Naive thymus-derived CD4-positive, alpha-beta T cell (primary cell): ENCODE measurements around the gene NABP1. TPM values are rescaled to one million over a fixed set of nuclear protein-coding genes. Genes with fewer than 3 reads are reported as not detected.
A peak's percentile ranks its signal among the peaks of the same experiment; 100 is the strongest.

Source experiments
- ATAC-seq: fragments of 150-1000 bp; cut with Tn5 transposase; 2 replicates; pipeline ENCODE4 v1.10.0; 2021; ENCODE audit warnings: mild to moderate bottlenecking, moderate library complexity
- CTCF ChIA-PET: fragments of 350-600 bp; sonication (Branson Sonifier 250); formaldehyde crosslinking; loops from one replicate; lab custom pipeline; 2021; ENCODE audit warnings: antibody characterized with exemption; lab: Charles Lee
- POLR2A ChIA-PET: fragments of 350-600 bp; sonication (Branson Sonifier 250); formaldehyde crosslinking; loops from one replicate; lab custom pipeline; 2021; ENCODE audit warnings: antibody characterized with exemption, inconsistent platforms; lab: Charles Lee
- DNase-seq, 9 donors: peaks; one replicate each; pipeline versions ENCODE4 v3.0.0 to v3.0.0-alpha.2; 2020 to 2022; ENCODE audit warnings: mixed read lengths in 1 of 9
- H3K27ac ChIP-seq: one replicate; pipeline ENCODE4 v1.7.0; 2013; ENCODE audit warnings: mild to moderate bottlenecking, low read depth, low read length, moderate library complexity
- H3K27me3 ChIP-seq, 2 donors: one replicate each; pipeline ENCODE4 v1.7.0; 2013; ENCODE audit warnings: low read length in 2 of 2, mild to moderate bottlenecking in 2 of 2, moderate library complexity in 2 of 2; ENCODE audit not compliant: control insufficient read depth in 2 of 2, insufficient read depth in 2 of 2
- H3K36me3 ChIP-seq, 3 experiments: 1 replicate in 2 of 3; 2 replicates in 1 of 3; pipeline ENCODE4 v1.7.0; 2013; ENCODE audit warnings: low read length in 3 of 3, mild to moderate bottlenecking in 3 of 3, moderate library complexity in 1 of 3; ENCODE audit not compliant: insufficient read depth in 3 of 3, control insufficient read depth in 2 of 3
- H3K4me1 ChIP-seq, 2 donors: one replicate each; pipeline ENCODE4 v1.7.0; 2013; ENCODE audit warnings: low read length in 2 of 2, mild to moderate bottlenecking in 2 of 2, moderate library complexity in 1 of 2; ENCODE audit not compliant: control insufficient read depth in 2 of 2, insufficient read depth in 2 of 2
- H3K4me3 ChIP-seq: 2 replicates; pipeline ENCODE4 v1.7.0; 2013; ENCODE audit warnings: mild to moderate bottlenecking, low read length
- H3K9me3 ChIP-seq, 3 experiments: 1 replicate in 2 of 3; 2 replicates in 1 of 3; pipeline ENCODE4 v1.7.0; 2013; ENCODE audit warnings: low read length in 3 of 3; ENCODE audit not compliant: control insufficient read depth in 2 of 3
- H3K27ac Mint-ChIP-seq, 9 donors: one replicate each; pipeline ENCODE4 v1.8.0; 2020 to 2022; ENCODE audit warnings: mixed read lengths in 9 of 9, mild to moderate bottlenecking in 8 of 9, moderate library complexity in 5 of 9, inconsistent platforms in 2 of 9
- H3K27me3 Mint-ChIP-seq, 5 donors: one replicate each; pipeline ENCODE4 v1.8.0; 2021 to 2022; ENCODE audit warnings: mixed read lengths in 5 of 5, mild to moderate bottlenecking in 1 of 5
- H3K36me3 Mint-ChIP-seq, 5 donors: one replicate each; pipeline ENCODE4 v1.8.0; 2020 to 2022; ENCODE audit warnings: mixed read lengths in 5 of 5, mild to moderate bottlenecking in 3 of 5, inconsistent platforms in 1 of 5
- H3K4me1 Mint-ChIP-seq, 7 donors: one replicate each; pipeline ENCODE4 v1.8.0; 2020 to 2022; ENCODE audit warnings: mixed read lengths in 7 of 7, mild to moderate bottlenecking in 3 of 7, inconsistent platforms in 1 of 7
- H3K4me3 Mint-ChIP-seq, 10 donors: one replicate each; pipeline ENCODE4 v1.8.0; 2020 to 2022; ENCODE audit warnings: mild to moderate bottlenecking in 10 of 10, mixed read lengths in 10 of 10, moderate library complexity in 6 of 10, inconsistent platforms in 2 of 10
- H3K9me3 Mint-ChIP-seq, 11 donors: one replicate each; pipeline ENCODE4 v1.8.0; 2020 to 2022; ENCODE audit warnings: mixed read lengths in 11 of 11, mild to moderate bottlenecking in 4 of 11, inconsistent platforms in 1 of 11, moderate library complexity in 1 of 11
- intact Hi-C, 2 donors: fragments of 100-400 bp; cut with micrococcal nuclease; formaldehyde crosslinking; loops; one replicate each; pipeline ENCODE4 v1.15.1; 2023
- polyA plus RNA-seq, 2 donors: library from polyadenylated mRNA; unstranded; fragments of 300-500 nt; fragmentation: Illumina TruSeq; gene quantifications; one replicate each; pipeline ENCODE4 v1.2.3, GENCODE V29; 2021
- total RNA-seq, 6 experiments: library from RNA in 5 of 6; stranded (reverse) in 5 of 6; gene quantifications; 1 replicate in 5 of 6; 2 replicates in 1 of 6; pipeline ENCODE4 v1.2.3 and lab custom pipeline; 2021 to 2026

NABP1 gene
- total and polyA plus RNA-seq, 7 experiments from 2014 or later: 4.2 to 79.5 (median 48.6) TPM

DNA sequence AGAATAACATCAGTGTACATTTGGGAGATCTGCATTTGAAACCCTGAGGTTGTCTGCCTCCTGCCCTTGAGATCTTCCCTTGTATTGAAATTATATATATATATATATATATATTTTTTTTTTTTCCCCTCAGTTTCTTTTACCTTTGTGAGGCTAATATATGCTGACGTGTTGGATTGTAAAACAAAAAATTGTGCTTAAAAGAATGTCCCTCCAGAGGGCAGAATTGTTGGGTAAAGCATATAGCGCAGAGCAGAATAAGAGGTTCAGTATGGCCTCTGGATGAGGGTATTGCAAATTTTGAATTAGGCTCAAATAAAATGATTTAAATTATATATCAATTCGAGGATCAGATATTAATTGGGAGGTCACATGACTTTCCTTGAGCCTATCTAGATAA, 12.4 kb downstream of the NABP1 start:
- H3K9me3 Mint-ChIP-seq: no peaks in the 10 kb centered on the region
- peaks cover 7 to 22% (median 11%) of the 10 kb centered on the region in 3 experiments for H3K36me3 ChIP-seq
- POLR2A ChIA-PET: interaction anchor here (1.0 kb wide), 1 partner anchor 13 kb away, joined by 5 read pairs; the partner anchor contains the start of gene NABP1
- no peak for DNase-seq
- H3K27ac Mint-ChIP-seq: peak overlapping the region in 4 of 9 donors; percentile 39 to 45 (median 42)
- peaks cover 3 to 11% of the 10 kb centered on the region in 2 donors for H3K4me1 ChIP-seq
- no peak overlapping the region for H3K27ac ChIP-seq
- no peaks in the 10 kb centered on the region for H3K27me3 Mint-ChIP-seq
- H3K9me3 ChIP-seq: no peaks in the 10 kb centered on the region
- peaks cover 4 to 20% (median 15%) of the 10 kb centered on the region in 5 donors for H3K36me3 Mint-ChIP-seq
- CTCF ChIA-PET: interaction anchor here (0.6 to 4.7 kb wide), 2 partner anchors 14 to 124 kb away, joined by 3 to 33 read pairs; no protein-coding TSS in a partner anchor
- intact Hi-C loops: loop anchor here (2.0 to 5.0 kb wide), 3 partner anchors 14 to 638 kb away; no protein-coding TSS in a partner anchor
- no peak for ATAC-seq
- no peak overlapping the region for H3K4me3 ChIP-seq
- no peak overlapping the region for H3K4me3 Mint-ChIP-seq
- no peaks in the 10 kb centered on the region for H3K27me3 ChIP-seq
- H3K4me1 Mint-ChIP-seq: peaks cover 8 to 31% (median 19%) of the 10 kb centered on the region in 7 donors

DNA sequence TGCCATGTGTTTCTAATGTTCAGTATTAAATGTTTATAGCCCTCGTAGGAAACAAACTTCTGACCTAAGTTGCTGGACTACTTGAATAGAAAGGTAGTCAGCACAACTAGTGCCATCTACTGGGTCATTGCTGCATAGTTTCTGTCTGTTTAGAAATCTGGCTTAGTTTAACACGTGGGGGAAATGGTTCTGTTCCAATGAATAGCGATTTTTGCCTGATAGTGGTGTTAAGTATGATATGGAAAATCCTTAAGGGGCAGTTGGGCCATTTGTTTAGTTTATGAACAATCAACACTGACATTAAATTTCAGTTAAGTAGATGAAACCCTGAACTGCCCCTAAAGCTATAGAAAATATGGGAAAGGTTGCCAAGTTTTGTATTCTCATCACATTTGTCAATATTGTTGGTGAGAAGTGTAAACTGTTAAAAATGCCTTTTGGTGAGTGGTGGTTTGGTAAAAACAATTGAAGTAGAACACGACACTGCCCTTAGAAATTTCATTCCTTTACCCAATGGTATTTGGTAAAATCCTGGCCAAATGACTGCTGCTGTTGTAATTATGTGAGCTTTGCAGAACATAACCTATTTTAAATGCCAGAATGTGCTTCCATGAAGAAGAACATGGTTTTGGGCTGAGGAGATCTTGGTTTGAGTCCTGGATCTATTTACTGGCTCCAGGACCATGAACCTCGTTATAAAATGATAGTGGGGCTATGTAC, 13.2 kb downstream of the NABP1 start:
- H3K9me3 Mint-ChIP-seq: no peaks in the 10 kb centered on the region
- peak; percentile 93 for ATAC-seq
- peaks cover 8 to 28% (median 15%) of the 10 kb centered on the region in 7 donors for H3K4me1 Mint-ChIP-seq
- H3K27me3 Mint-ChIP-seq: no peaks in the 10 kb centered on the region
- intact Hi-C loops: loop anchor here (1.0 to 5.0 kb wide), 11 partner anchors 11 to 639 kb away; no protein-coding TSS in a partner anchor
- H3K4me3 ChIP-seq: no peak overlapping the region
- DNase-seq: peak in 7 of 9 donors; percentile 44 to 69 (median 61)
- no peak overlapping the region for H3K4me3 Mint-ChIP-seq
- ChIA-PET POLR2A (interaction anchor here (0.6 to 1.7 kb wide), 5 partner anchors 13 to 125 kb away, joined by 3 to 8 read pairs (median 3); partner anchors contain the start of gene NABP1), CTCF (interaction anchor here (0.6 to 4.7 kb wide), 7 partner anchors 11 to 516 kb away, joined by 3 to 33 read pairs (median 5); no protein-coding TSS in a partner anchor)
- peaks cover 0 to 13% (median 12%) of the 10 kb centered on the region in 3 experiments for H3K36me3 ChIP-seq
- H3K27me3 ChIP-seq: no peaks in the 10 kb centered on the region
- no peaks in the 10 kb centered on the region for H3K9me3 ChIP-seq
- H3K36me3 Mint-ChIP-seq: peaks cover 4 to 21% (median 8%) of the 10 kb centered on the region in 5 donors
- no peak overlapping the region for H3K27ac ChIP-seq
- H3K4me1 ChIP-seq: peaks cover 3 to 11% of the 10 kb centered on the region in 2 donors
- peak overlapping the region in 5 of 9 donors; percentile 31 to 61 (median 44) for H3K27ac Mint-ChIP-seq

DNA sequence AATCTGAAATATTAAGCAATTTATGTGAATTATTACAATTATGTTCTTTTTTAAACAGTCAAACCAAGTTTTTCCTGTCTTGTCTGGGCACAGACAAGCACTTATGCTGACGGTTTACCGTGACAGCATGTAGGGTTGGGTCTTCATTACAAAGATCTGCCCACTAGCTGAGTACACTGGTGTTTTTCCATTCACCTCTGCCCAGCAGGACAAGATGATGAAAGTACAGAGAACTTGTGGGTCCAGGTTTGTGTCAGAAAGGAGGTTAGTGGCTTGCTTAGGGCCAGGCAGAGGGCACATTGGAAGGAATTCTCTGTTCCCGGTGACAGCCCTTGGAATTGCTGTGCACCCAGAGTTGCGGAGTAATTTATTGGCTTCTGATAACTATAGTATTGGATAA, 14.0 kb downstream of the NABP1 start:
- H3K27ac ChIP-seq: no peak overlapping the region
- ChIA-PET CTCF (interaction anchor here (0.7 to 4.7 kb wide), 8 partner anchors 10 to 517 kb away, joined by 3 to 33 read pairs (median 5); no protein-coding TSS in a partner anchor), POLR2A (interaction anchor here (0.7 to 1.7 kb wide), 4 partner anchors 30 to 125 kb away, joined by 3 to 8 read pairs (median 3); no protein-coding TSS in a partner anchor)
- H3K27ac Mint-ChIP-seq: no peak overlapping the region
- H3K36me3 ChIP-seq: peaks cover 0 to 8% (median 7%) of the 10 kb centered on the region in 3 experiments
- ATAC-seq: no peak
- H3K4me1 Mint-ChIP-seq: peaks cover 8 to 22% (median 15%) of the 10 kb centered on the region in 7 donors
- no peaks in the 10 kb centered on the region for H3K9me3 Mint-ChIP-seq
- no peaks in the 10 kb centered on the region for H3K9me3 ChIP-seq
- no peaks in the 10 kb centered on the region for H3K27me3 Mint-ChIP-seq
- no peak overlapping the region for H3K4me3 ChIP-seq
- no peak overlapping the region for H3K4me3 Mint-ChIP-seq
- peaks cover 3 to 11% of the 10 kb centered on the region in 2 donors for H3K4me1 ChIP-seq
- DNase-seq: no peak
- intact Hi-C loops: loop anchor here (1.0 to 5.0 kb wide), 11 partner anchors 12 to 640 kb away; no protein-coding TSS in a partner anchor
- no peaks in the 10 kb centered on the region for H3K27me3 ChIP-seq
- peaks cover 4 to 21% (median 5%) of the 10 kb centered on the region in 5 donors for H3K36me3 Mint-ChIP-seq

DNA sequence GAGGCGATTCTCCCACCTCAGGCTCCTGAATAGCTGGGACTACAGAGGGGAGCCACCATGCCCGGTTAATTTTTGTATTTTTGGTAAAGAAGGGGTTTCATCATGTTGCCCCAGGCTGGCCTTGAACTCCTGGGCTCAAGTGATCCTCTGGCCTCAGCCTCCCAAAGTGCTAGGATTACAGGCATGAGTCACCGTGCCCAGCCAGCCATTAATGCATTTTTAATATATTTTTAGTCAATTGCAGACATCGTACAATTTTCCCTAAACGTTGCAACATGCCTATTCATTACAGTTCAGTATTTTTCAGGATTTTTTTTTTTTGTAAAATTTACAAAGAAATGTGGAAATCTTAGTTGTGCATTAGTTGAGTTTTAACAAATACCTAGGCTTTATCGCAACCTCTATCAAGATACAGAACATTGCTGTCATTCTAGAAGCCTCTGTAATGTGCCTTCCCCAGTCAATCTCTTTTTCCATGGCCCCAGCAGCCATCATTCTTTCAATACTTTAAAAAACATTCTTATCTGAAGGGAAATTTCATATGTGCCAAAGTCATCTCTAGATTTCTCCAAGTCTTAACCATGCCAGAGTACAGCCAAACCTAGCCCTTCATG, 14.7 kb downstream of the NABP1 start:
- no peak for ATAC-seq

DNA sequence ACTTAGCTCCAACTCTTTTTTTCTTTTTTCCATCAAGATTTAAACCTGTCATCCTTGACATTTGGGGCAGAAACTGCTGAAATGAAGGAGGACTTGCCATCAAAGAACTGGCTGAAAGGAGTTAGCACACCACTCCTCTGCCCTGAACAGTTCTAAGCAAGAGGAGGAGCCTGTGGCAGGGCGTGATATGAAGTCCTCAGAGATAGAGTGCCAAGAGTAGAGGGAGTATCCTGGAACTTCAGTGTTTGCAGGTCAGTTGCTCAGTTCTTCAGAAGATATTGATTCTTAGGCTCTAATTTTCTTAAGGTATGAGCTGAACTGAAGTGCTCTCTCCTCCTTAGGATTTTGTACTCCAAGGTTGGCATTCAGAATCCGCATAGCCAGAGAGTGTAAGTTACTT, 15.2 kb downstream of the NABP1 start:
- no peaks in the 10 kb centered on the region for H3K27me3 ChIP-seq
- peaks cover 0 to 8% (median 0%) of the 10 kb centered on the region in 3 experiments for H3K36me3 ChIP-seq
- H3K4me3 ChIP-seq: no peak overlapping the region
- Mint-ChIP-seq H3K27me3 (no peaks in the 10 kb centered on the region), H3K4me1 (peaks cover 8 to 19% (median 14%) of the 10 kb centered on the region in 7 donors), H3K27ac (no peak overlapping the region), H3K4me3 (no peak overlapping the region), H3K36me3 (peaks cover 4 to 20% (median 5%) of the 10 kb centered on the region in 5 donors), H3K9me3 (no peaks in the 10 kb centered on the region)
- no peak for DNase-seq
- intact Hi-C loops: loop anchor here in 1 of 2 donors (5.0 kb wide), 1 partner anchor 641 kb away; no protein-coding TSS in a partner anchor
- POLR2A ChIA-PET: no interaction called here
- H3K9me3 ChIP-seq: no peaks in the 10 kb centered on the region
- CTCF ChIA-PET: interaction anchor here (1.2 to 1.4 kb wide), 2 partner anchors 124 to 132 kb away, joined by 3 read pairs; no protein-coding TSS in a partner anchor
- H3K27ac ChIP-seq: no peak overlapping the region
- ATAC-seq: no peak
- H3K4me1 ChIP-seq: peaks cover 3 to 11% of the 10 kb centered on the region in 2 donors

More for the DNA sequence above, 14.7 kb downstream of the NABP1 start:
- DNase-seq: no peak
- no peaks in the 10 kb centered on the region for H3K27me3 ChIP-seq
- Mint-ChIP-seq H3K9me3 (no peaks in the 10 kb centered on the region), H3K4me1 (peaks cover 8 to 21% (median 15%) of the 10 kb centered on the region in 7 donors), H3K4me3 (no peak overlapping the region), H3K27me3 (no peaks in the 10 kb centered on the region), H3K27ac (no peak overlapping the region), H3K36me3 (peaks cover 4 to 20% (median 5%) of the 10 kb centered on the region in 5 donors)
- POLR2A ChIA-PET: interaction anchor here (1.2 to 1.7 kb wide), 2 partner anchors 55 to 121 kb away, joined by 3 to 8 read pairs; no protein-coding TSS in a partner anchor
- H3K4me3 ChIP-seq: no peak overlapping the region
- no peak overlapping the region for H3K27ac ChIP-seq
- CTCF ChIA-PET: interaction anchor here (0.9 to 1.7 kb wide), 5 partner anchors 9 to 469 kb away, joined by 3 to 6 read pairs (median 3); no protein-coding TSS in a partner anchor
- peaks cover 0 to 8% (median 0%) of the 10 kb centered on the region in 3 experiments for H3K36me3 ChIP-seq
- peaks cover 3 to 11% of the 10 kb centered on the region in 2 donors for H3K4me1 ChIP-seq
- intact Hi-C loops: loop anchor here in 1 of 2 donors (5.0 kb wide), 1 partner anchor 640 kb away; no protein-coding TSS in a partner anchor
- no peaks in the 10 kb centered on the region for H3K9me3 ChIP-seq

DNA sequence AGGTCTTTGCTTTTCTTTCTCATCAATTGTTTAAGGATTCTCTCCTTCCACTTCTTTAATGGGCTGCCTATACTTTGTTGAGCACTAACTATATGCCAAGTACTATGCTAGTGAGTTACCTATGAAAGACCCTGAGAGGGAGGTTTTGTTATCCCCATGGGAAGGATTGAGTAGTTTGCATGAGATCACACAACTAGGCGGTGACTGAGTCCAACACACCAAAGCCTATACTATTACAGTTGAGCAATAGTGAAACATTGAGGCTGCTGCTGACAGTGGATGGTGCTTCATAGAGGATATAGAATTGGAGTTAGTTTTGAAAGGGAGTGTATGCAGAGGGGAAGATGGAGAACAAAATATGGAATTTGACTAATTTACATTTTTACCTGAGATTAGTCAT, 15.8 kb downstream of the NABP1 start:
- Mint-ChIP-seq H3K27me3 (no peaks in the 10 kb centered on the region), H3K4me3 (no peak overlapping the region), H3K27ac (no peak overlapping the region), H3K36me3 (peaks cover 4 to 20% (median 5%) of the 10 kb centered on the region in 5 donors), H3K4me1 (peaks cover 8 to 15% (median 10%) of the 10 kb centered on the region in 7 donors), H3K9me3 (no peaks in the 10 kb centered on the region)
- ChIA-PET CTCF (no interaction called here), POLR2A (no interaction called here)
- peaks cover 3 to 11% of the 10 kb centered on the region in 2 donors for H3K4me1 ChIP-seq
- no peak for DNase-seq
- intact Hi-C loops: loop anchor here in 1 of 2 donors (5.0 kb wide), 1 partner anchor 641 kb away; no protein-coding TSS in a partner anchor
- H3K9me3 ChIP-seq: no peaks in the 10 kb centered on the region
- no peak for ATAC-seq
- no peak overlapping the region for H3K4me3 ChIP-seq
- H3K36me3 ChIP-seq: peaks cover 0 to 8% (median 0%) of the 10 kb centered on the region in 3 experiments
- no peaks in the 10 kb centered on the region for H3K27me3 ChIP-seq
- H3K27ac ChIP-seq: no peak overlapping the region
